Measurements from ENCODE around the gene GOLGA3. TPM values are rescaled to one million over a fixed set of nuclear protein-coding genes. Genes with fewer than 3 reads are reported as not detected.
"Not testable (repeated sequence)": the region's sequence is repeated elsewhere in the genome, so short reads cannot be mapped to it uniquely, and the experiment has no call there.

The GOLGA3 gene
- total RNA-seq, 1 donor from 2014 or later, result 62.0 TPM

DNA sequence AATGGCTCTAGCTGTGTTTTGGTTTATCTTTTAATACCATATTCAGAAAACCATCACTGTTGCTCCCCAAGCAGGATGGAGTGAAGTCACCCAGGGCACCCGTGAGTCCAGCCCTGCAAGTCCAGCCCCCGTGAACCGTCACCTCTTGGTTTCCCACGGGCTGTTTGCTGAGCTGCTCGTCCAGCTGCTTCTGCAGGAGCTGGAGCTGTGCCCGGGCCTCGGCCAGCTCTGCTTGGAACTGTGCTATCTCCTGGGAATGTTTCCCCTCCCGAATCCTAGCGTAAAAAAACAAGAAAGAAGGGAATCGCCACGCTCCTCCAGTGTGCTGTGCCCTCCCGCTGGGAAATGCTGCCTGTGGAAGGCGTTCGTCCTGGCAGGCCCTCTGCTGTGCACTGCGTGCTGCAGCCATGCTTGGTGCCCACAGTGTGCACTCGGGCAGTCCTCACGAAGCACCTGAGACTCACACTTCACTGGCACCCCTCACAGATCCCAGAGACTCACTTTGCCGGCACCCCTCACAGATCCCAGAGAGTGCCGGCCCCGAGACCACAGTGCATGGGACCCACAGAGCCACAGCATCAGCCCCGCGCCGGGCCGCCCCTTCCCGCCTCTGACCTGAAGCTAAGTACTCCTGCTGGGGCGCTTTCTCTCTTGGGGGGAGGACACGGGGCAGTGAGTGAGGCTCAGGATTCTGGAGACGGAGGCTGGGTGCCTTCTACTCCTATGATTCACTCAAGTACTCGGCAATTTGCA lies 51.7 kb downstream of the GOLGA3 start:
- no peak overlapping the region for H3K27ac Mint-ChIP-seq
- H3K4me1 Mint-ChIP-seq (ENCODE audit: unreplicated experiment), result no peaks in the 10 kb centered on the region
- H3K27me3 Mint-ChIP-seq, result no peaks in the 10 kb centered on the region
- TF ChIP-seq, protein P1, sequence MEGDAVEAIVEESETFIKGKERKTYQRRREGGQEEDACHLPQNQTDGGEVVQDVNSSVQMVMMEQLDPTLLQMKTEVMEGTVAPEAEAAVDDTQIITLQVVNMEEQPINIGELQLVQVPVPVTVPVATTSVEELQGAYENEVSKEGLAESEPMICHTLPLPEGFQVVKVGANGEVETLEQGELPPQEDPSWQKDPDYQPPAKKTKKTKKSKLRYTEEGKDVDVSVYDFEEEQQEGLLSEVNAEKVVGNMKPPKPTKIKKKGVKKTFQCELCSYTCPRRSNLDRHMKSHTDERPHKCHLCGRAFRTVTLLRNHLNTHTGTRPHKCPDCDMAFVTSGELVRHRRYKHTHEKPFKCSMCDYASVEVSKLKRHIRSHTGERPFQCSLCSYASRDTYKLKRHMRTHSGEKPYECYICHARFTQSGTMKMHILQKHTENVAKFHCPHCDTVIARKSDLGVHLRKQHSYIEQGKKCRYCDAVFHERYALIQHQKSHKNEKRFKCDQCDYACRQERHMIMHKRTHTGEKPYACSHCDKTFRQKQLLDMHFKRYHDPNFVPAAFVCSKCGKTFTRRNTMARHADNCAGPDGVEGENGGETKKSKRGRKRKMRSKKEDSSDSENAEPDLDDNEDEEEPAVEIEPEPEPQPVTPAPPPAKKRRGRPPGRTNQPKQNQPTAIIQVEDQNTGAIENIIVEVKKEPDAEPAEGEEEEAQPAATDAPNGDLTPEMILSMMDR (conservative IDR thresholded peaks at IDR 0.05), result no peak
- H3K36me3 Mint-ChIP-seq, result peaks cover 7% of the 10 kb centered on the region
- no peak overlapping the region for H3K4me3 Mint-ChIP-seq
- DNase-seq (ENCODE audit: extremely low spot score, unreplicated experiment), result no peak
- H3K9me3 Mint-ChIP-seq, result no peaks in the 10 kb centered on the region

DNA sequence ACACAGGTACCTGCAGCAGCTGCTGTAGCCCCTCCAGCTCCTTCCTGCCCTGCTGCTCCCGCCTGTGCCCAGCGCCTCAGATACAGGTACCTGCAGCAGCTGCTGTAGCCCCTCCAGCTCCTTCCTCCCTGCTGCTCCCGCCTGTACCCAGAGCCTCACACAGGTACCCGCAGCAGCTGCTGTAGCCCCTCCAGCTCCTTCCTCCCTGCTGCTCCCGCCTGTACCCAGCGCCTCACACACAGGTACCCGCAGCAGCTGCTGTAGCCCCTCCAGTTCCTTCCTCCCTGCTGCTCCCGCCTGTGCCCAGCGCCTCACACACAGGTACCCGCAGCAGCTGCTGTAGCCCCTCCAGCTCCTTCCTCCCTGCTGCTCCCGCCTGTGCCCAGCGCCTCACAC lies 52.4 kb downstream of the GOLGA3 start:
- H3K36me3 Mint-ChIP-seq; H3K4me1 Mint-ChIP-seq (ENCODE audit: unreplicated experiment); H3K9me3 Mint-ChIP-seq; DNase-seq (ENCODE audit: extremely low spot score, unreplicated experiment); H3K27me3 Mint-ChIP-seq; H3K27ac Mint-ChIP-seq; H3K4me3 Mint-ChIP-seq: not testable (repeated sequence)

DNA sequence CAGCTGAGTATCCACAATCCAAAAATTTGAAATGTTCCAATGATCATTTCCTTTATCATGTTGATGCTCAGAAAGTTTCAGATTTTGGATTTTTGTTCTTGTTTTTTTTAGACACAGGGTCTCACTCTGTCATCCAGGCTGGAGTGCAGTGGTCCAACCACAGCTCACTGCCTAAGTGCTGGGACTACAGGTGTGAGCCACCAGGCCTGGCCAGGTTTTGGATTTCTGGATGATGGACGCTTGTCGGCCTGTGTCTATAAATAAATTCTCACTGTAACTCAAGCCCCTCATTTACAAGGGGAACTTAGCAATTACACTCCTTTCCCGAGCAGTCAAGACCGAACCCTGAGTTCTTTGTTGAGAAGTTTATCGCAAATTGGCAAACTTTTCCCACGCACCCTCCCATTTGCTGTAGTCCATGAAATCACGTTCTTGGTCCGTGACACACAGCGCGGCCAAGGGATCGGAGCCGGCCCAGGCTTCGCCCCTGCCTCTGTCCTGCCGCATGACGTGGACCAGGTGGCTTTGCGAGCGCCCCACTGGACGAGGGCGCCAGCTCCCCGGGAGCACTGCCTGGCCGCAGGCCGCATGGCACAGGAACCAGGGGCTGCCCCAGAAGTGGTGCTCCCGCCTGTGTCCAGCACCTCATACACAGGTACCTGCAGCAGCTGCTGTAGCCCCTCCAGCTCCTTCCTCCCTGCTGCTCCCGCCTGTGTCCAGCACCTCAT lies 53.0 kb downstream of the GOLGA3 start:
- no peak overlapping the region for H3K4me3 Mint-ChIP-seq
- H3K27ac Mint-ChIP-seq, result no peak overlapping the region
- H3K36me3 Mint-ChIP-seq, result peaks cover 7% of the 10 kb centered on the region
- H3K4me1 Mint-ChIP-seq (ENCODE audit: unreplicated experiment), result no peaks in the 10 kb centered on the region
- no peaks in the 10 kb centered on the region for H3K27me3 Mint-ChIP-seq
- no peaks in the 10 kb centered on the region for H3K9me3 Mint-ChIP-seq
- TF ChIP-seq, protein P1 (conservative IDR thresholded peaks at IDR 0.05), result no peak
- DNase-seq (ENCODE audit: extremely low spot score, unreplicated experiment), result no peak

DNA sequence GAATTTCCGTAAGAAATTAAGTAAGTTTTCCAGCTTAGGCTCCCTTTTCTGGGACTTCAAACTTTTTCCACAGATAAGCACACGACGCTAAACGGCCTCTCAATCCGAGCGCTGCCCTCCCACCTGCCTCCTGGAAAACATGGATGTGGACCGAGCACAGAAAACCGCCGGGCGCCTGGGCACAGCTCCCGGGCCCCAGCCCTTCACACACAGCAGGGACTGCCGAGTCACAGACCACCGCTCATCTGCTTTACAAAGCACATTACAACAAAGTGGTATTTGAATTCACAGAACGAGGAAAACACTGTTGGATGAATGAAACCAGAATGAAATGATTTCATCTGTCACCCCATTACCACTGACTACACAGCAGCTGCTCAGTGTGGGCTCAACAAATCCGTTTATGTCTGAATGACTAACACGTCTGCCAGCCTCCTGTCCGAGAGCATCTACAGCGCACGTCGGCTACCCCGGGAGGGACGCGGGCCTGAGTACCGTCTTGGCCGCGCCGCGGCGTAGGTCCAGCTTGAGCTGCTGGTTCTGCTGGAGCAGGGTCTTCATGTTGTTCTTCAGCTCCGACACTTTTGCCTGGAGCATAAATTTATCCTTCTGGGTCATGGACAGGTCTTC lies 53.9 kb downstream of the GOLGA3 start:
- H3K4me3 Mint-ChIP-seq, result no peak overlapping the region
- DNase-seq (ENCODE audit: extremely low spot score, unreplicated experiment), result no peak
- H3K4me1 Mint-ChIP-seq (ENCODE audit: unreplicated experiment), result no peaks in the 10 kb centered on the region
- TF ChIP-seq, protein P1 (conservative IDR thresholded peaks at IDR 0.05), result no peak
- H3K27me3 Mint-ChIP-seq, result no peaks in the 10 kb centered on the region
- H3K9me3 Mint-ChIP-seq, result no peaks in the 10 kb centered on the region
- H3K27ac Mint-ChIP-seq, result no peak overlapping the region
- peaks cover 4% of the 10 kb centered on the region for H3K36me3 Mint-ChIP-seq

DNA sequence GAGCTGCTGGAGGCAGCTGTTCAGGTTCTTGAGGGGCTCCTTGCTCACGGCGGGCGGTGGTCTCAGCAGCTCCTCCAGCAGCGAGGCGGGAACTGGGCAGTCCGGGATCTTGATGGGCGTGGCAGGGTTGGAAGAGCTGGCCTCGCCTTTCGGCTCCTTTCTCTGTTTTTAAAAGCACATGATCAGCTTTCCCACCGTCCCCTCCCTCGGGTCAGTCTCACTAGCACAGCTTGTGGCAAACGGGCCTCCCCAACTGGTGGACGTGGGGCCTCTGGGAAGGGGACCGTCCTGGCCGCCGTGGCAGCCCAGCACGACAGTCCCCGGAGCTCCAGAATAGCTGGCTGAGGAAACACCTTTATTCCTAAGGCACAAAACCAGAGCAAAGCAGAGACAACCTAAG lies 54.5 kb downstream of the GOLGA3 start:
- H3K27ac Mint-ChIP-seq, result no peak overlapping the region

More for the DNA sequence above, 54.5 kb downstream of the GOLGA3 start:
- Mint-ChIP-seq H3K27me3 (no peaks in the 10 kb centered on the region), H3K9me3 (no peaks in the 10 kb centered on the region), H3K4me1 (ENCODE audit: unreplicated experiment) (no peaks in the 10 kb centered on the region), H3K4me3 (no peak overlapping the region), H3K36me3 (no peaks in the 10 kb centered on the region)
- TF ChIP-seq, protein P1 (conservative IDR thresholded peaks at IDR 0.05), result no peak
- no peak for DNase-seq (ENCODE audit: extremely low spot score, unreplicated experiment)
